Measurements from ENCODE around the gene TRABD.
"Not testable (repeated sequence)": the region's sequence is repeated elsewhere in the genome, so short reads cannot be mapped to it uniquely, and the experiment has no call there.

TRABD gene

GRCh38 chr22:50201191-50202129 lies 15.7 kb downstream of the TRABD start:
- DNase-seq (ENCODE audit: low read depth in 2 of 2) = no peak

GRCh38 chr22:50202130-50202666 lies 16.5 kb downstream of the TRABD start:
- DNase-seq (ENCODE audit: low read depth in 2 of 2) = no peak

- no peak for DNase-seq (ENCODE audit: low read depth in 2 of 2)
Measured at GRCh38 chr22:50203288-50203687, 17.6 kb downstream of the TRABD start.

- DNase-seq (ENCODE audit: low read depth in 2 of 2) = no peak
Measured at GRCh38 chr22:50204571-50204970, 18.9 kb downstream of the TRABD start.

- DNase-seq (ENCODE audit: low read depth in 2 of 2) = not testable (repeated sequence)
Measured at GRCh38 chr22:50204998-50205397, 19.3 kb downstream of the TRABD start.

GRCh38 chr22:50205781-50206569 lies 20.3 kb downstream of the TRABD start:
- no peak for DNase-seq (ENCODE audit: low read depth in 2 of 2)

GRCh38 chr22:50206599-50206998 lies 20.9 kb downstream of the TRABD start:
- DNase-seq (ENCODE audit: low read depth in 2 of 2) = no peak

- DNase-seq (ENCODE audit: low read depth in 2 of 2) = no peak
Measured at GRCh38 chr22:50207383-50208140, 21.8 kb downstream of the TRABD start.

- no peak for DNase-seq (ENCODE audit: low read depth in 2 of 2)
Measured at GRCh38 chr22:50208430-50208938, 22.8 kb downstream of the TRABD start.

GRCh38 chr22:50208939-50209892 lies 23.5 kb downstream of the TRABD start:
- DNase-seq (ENCODE audit: low read depth in 2 of 2) = no peak

GRCh38 chr22:50209893-50210292 lies 24.2 kb downstream of the TRABD start:
- peak in 1 of 2 donors; percentile 47 for DNase-seq (ENCODE audit: low read depth in 2 of 2)

GRCh38 chr22:50210378-50211139 lies 24.8 kb downstream of the TRABD start:
- no peak for DNase-seq (ENCODE audit: low read depth in 2 of 2)

- DNase-seq (ENCODE audit: low read depth in 2 of 2) = no peak
Measured at GRCh38 chr22:50211147-50211546, 25.4 kb downstream of the TRABD start.

GRCh38 chr22:50213263-50213662 lies 27.6 kb downstream of the TRABD start:
- no peak for DNase-seq (ENCODE audit: low read depth in 2 of 2)

GRCh38 chr22:50215297-50216054 lies 29.8 kb downstream of the TRABD start:
- no peak for DNase-seq (ENCODE audit: low read depth in 2 of 2)

GRCh38 chr22:50216055-50216683 lies 30.5 kb downstream of the TRABD start:
- DNase-seq (ENCODE audit: low read depth in 2 of 2) = no peak

- no peak for DNase-seq (ENCODE audit: low read depth in 2 of 2)
Measured at GRCh38 chr22:50216684-50217520, 31.2 kb downstream of the TRABD start.

All from stimulated activated CD4-positive, alpha-beta T cell treated with anti-CD3 and anti-CD28 coated beads, Interleukin-15, amount 100 ng/mL, for 48 hours (primary cell).